Activated CD4-positive, alpha-beta memory T cell treated with anti-CD3 and anti-CD28 coated beads for 36 hours (primary cell): ENCODE measurements around the gene LINGO3. TPM values are rescaled to one million over a fixed set of nuclear protein-coding genes. Genes with fewer than 3 reads are reported as not detected.
A peak's percentile ranks its signal among the peaks of the same experiment; 100 is the strongest.

Source experiments
- CTCF ChIA-PET: fragments of 350-600 bp; sonication (Branson Sonifier 250); formaldehyde crosslinking; loops from one replicate; lab custom pipeline; 2021; ENCODE audit warnings: antibody characterized with exemption, inconsistent platforms; lab: Charles Lee
- POLR2A ChIA-PET: fragments of 350-600 bp; sonication (Branson Sonifier 250); formaldehyde crosslinking; loops from one replicate; lab custom pipeline; 2021; ENCODE audit warnings: antibody characterized with exemption; lab: Charles Lee
- DNase-seq: peaks from one replicate; pipeline ENCODE4 v3.0.0-alpha.2; 2020
- H3K27ac Mint-ChIP-seq: one replicate; pipeline ENCODE4 v1.8.0; 2021; ENCODE audit warnings: mixed read lengths
- H3K27me3 Mint-ChIP-seq: one replicate; pipeline ENCODE4 v1.8.0; 2021; ENCODE audit warnings: mixed read lengths
- H3K36me3 Mint-ChIP-seq: one replicate; pipeline ENCODE4 v1.8.0; 2021; ENCODE audit warnings: mixed read lengths
- H3K4me1 Mint-ChIP-seq: one replicate; pipeline ENCODE4 v1.8.0; 2021; ENCODE audit warnings: low read depth, mixed read lengths
- H3K4me3 Mint-ChIP-seq: one replicate; pipeline ENCODE4 v1.8.0; 2021; ENCODE audit warnings: mild to moderate bottlenecking, mixed read lengths
- H3K9me3 Mint-ChIP-seq: one replicate; pipeline ENCODE4 v1.8.0; 2021; ENCODE audit warnings: mixed read lengths
- intact Hi-C: fragments of 100-400 bp; cut with micrococcal nuclease; formaldehyde crosslinking; loops from one replicate; pipeline ENCODE4 v1.15.1; 2023
- total RNA-seq, 2 experiments: library from RNA; stranded (reverse); gene quantifications; one replicate each; pipeline ENCODE4 v1.2.3, GENCODE V29; 2021

Gene LINGO3
- total RNA-seq, 2 experiments from 2014 or later, result 0.10 TPM; not detected in 1

DNA sequence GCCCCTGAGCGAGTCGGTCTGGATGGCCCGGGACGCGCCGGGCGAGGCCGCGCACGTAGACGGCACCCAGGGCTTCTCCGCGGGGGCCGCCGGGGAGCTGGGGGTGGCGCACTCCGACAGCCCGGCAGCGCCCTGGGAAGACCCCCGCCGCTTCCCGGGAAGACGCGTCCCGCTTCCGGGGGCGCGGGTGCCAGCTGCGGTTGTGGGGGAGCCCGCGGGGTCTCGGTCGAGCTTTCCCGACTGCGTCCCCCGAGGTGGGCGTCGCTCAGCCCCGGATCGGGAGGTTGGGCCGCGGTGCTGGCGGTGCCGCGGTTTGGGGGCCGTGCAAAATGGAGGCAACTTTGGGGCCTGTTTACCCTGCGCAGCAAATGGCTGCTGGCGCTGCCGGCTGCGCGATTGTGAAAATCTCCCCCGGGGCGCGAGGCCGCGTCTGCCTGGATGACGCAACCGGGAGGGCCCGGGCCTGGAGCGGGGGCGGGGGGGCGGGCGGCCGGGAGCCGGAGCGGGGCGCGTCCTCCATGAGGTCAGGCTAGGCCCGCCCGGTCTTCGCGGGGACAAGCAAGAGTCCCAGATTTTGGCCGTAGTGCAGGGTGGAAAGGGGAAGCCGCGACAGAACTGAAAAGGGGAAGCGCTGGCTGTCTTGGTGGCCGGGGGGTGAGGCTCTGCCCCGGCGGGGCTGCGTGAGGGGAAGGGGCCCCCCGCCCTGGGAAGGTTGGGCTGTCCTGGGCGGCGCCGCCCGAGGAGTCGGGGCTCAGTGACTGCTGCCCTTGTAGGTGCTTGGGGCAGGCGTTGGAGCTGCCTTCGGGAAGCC is 37.3 kb downstream of the LINGO3 start:
- Mint-ChIP-seq H3K27ac (peak overlapping the region; percentile 88), H3K4me3 (peak overlapping the region; percentile 89)

DNA sequence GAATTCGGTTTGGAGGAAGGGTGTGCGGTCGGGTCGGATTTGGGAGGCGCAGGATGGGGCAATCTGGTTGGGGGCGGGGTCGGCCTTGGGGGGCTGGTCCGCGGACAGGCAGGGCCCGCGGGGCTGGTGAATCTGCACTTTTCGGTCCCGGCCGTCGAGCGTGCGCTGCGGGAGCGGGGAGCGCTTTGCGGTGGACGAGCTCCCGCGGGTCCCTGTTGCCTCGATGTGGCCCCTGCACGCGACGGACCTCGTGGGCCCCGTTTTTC is 37.9 kb downstream of the LINGO3 start:
- intact Hi-C loops, result loop anchor here (5.0 to 10.0 kb wide), 2 partner anchors 122 to 235 kb away; no protein-coding TSS in a partner anchor

More for the DNA sequence above, 37.3 kb downstream of the LINGO3 start:
- H3K4me1 Mint-ChIP-seq, result peaks cover 39% of the 10 kb centered on the region
- peaks cover 37% of the 10 kb centered on the region for H3K36me3 Mint-ChIP-seq
- peak; percentile 86 for DNase-seq
- CTCF ChIA-PET, result interaction anchor here (0.7 to 4.6 kb wide), 6 partner anchors 8 to 185 kb away, joined by 3 to 33 read pairs (median 3); no protein-coding TSS in a partner anchor
- no peaks in the 10 kb centered on the region for H3K9me3 Mint-ChIP-seq
- POLR2A ChIA-PET, result interaction anchor here (0.7 to 2.5 kb wide), 14 partner anchors 9 to 208 kb away, joined by 3 to 11 read pairs (median 5); partner anchors contain the start of genes DOT1L, LSM7, PLEKHJ1 and SPPL2B
- intact Hi-C loops, result loop anchor here (5.0 to 10.0 kb wide), 2 partner anchors 122 to 236 kb away; no protein-coding TSS in a partner anchor
- H3K27me3 Mint-ChIP-seq, result no peaks in the 10 kb centered on the region

GRCh38 chr19:2269244-2270156 is 38.5 kb downstream of the LINGO3 start:
- Mint-ChIP-seq H3K4me1 (peaks cover 35% of the 10 kb centered on the region), H3K36me3 (peaks cover 37% of the 10 kb centered on the region), H3K27ac (peak overlapping the region; percentile 88), H3K27me3 (no peaks in the 10 kb centered on the region), H3K4me3 (peak overlapping the region; percentile 89), H3K9me3 (no peaks in the 10 kb centered on the region)
- peak; percentile 99 for DNase-seq
- ChIA-PET CTCF (interaction anchor here (1.0 kb wide), 1 partner anchor 8 kb away, joined by 3 read pairs; no protein-coding TSS in a partner anchor), POLR2A (interaction anchor here (0.7 to 2.5 kb wide), 10 partner anchors 8 to 207 kb away, joined by 4 to 11 read pairs (median 5); partner anchors contain the start of genes LSM7 and SPPL2B)
- intact Hi-C loops, result loop anchor here (1.0 to 10.0 kb wide), 4 partner anchors 15 to 235 kb away; partner anchors contain the start of genes PLEKHJ1 and SF3A2

More for the DNA sequence above, 37.9 kb downstream of the LINGO3 start:
- CTCF ChIA-PET, result interaction anchor here (0.7 to 1.8 kb wide), 3 partner anchors 8 to 184 kb away, joined by 3 to 6 read pairs (median 3); no protein-coding TSS in a partner anchor
- Mint-ChIP-seq H3K27ac (peak overlapping the region; percentile 88), H3K4me1 (peaks cover 38% of the 10 kb centered on the region), H3K9me3 (no peaks in the 10 kb centered on the region), H3K36me3 (peaks cover 37% of the 10 kb centered on the region), H3K27me3 (no peaks in the 10 kb centered on the region), H3K4me3 (peak overlapping the region; percentile 89)
- POLR2A ChIA-PET, result interaction anchor here (0.7 to 2.5 kb wide), 10 partner anchors 9 to 206 kb away, joined by 3 to 11 read pairs (median 5); partner anchors contain the start of genes LSM7 and SPPL2B
- DNase-seq, result peak; percentile 48

- H3K9me3 Mint-ChIP-seq, result no peaks in the 10 kb centered on the region
- peak overlapping the region; percentile 77 for H3K27ac Mint-ChIP-seq
- peaks cover 31% of the 10 kb centered on the region for H3K36me3 Mint-ChIP-seq
- intact Hi-C loops, result loop anchor here (1.0 to 2.0 kb wide), 2 partner anchors 14 to 33 kb away; partner anchors contain the start of genes PLEKHJ1 and SF3A2
- peak overlapping the region; percentile 89 for H3K4me3 Mint-ChIP-seq
- ChIA-PET CTCF (no interaction called here), POLR2A (no interaction called here)
- H3K27me3 Mint-ChIP-seq, result no peaks in the 10 kb centered on the region
- H3K4me1 Mint-ChIP-seq, result peaks cover 28% of the 10 kb centered on the region
- no peak for DNase-seq
Observed at GRCh38 chr19:2268861-2269243, 39.1 kb downstream of the LINGO3 start.

DNA sequence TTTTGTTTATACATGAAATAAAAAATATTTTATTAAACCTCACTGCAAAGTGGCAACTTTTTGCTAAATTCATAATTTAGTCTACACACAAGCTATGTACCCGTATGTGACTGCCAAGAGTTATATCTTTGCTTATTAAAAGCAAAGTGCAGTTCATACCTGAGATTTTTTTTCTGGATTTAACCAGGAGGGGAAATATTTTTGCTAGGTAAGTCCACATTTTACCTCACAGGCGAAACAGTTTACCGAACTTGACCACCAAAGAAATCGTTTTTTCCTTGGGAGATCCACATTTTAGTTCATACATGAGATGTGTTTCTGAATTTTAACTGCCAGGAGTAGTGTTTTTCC is 39.5 kb downstream of the LINGO3 start:
- CTCF ChIA-PET, result no interaction called here
- intact Hi-C loops, result loop anchor here (2.0 kb wide), 1 partner anchor 14 kb away; no protein-coding TSS in a partner anchor
- Mint-ChIP-seq H3K27ac (peak overlapping the region; percentile 77), H3K4me1 (peaks cover 24% of the 10 kb centered on the region), H3K9me3 (no peaks in the 10 kb centered on the region), H3K27me3 (no peaks in the 10 kb centered on the region), H3K36me3 (peaks cover 27% of the 10 kb centered on the region), H3K4me3 (peak overlapping the region; percentile 89)
- POLR2A ChIA-PET, result no interaction called here
- no peak for DNase-seq

DNA sequence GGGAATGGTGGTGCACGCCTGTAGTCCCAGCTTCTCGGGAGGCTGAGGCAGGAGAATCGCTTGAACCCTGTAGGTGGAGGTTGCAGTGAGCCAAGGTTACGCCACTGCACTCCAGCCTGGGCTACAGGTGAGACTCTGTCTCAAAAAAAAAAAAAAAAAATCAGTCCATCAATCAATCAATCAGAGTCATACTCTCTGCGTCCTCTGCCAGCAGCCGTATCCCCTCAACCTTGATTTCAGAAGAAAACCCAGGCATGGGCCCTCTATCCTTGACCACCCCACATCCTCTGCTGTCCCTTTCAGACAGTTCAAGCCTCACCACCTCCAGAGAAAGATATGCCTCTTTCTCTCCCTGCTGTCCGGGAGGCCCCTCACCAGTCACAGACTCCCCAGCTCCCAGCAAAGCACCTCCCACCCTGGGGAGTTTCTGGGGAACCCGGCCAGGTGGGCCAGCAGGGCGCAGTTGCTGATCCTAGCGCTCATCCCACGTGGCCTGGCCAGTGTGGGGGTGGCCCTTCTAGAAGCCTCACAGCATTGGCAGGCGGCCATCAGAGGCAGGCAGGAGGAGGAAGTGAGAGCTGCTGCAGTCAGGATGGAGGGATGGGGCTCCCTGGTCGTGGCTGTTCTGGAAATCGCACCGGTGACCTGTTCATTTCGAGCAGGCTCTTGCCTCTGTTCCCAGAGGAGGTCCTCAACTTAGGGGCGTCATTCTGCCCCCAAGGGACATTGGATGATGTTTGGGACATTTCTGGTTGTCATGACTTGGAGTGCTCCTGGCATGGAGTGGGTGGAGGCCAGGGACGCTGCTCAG is 41.6 kb downstream of the LINGO3 start:
- ChIA-PET POLR2A (interaction anchor here (0.6 kb wide), 1 partner anchor 11 kb away, joined by 3 read pairs; no protein-coding TSS in a partner anchor), CTCF (interaction anchor here (0.7 kb wide), 1 partner anchor 343 kb away, joined by 3 read pairs; no protein-coding TSS in a partner anchor)
- peak overlapping the region; percentile 33 for H3K27ac Mint-ChIP-seq
- DNase-seq, result peak; percentile 63
- no peak overlapping the region for H3K4me3 Mint-ChIP-seq
- no peaks in the 10 kb centered on the region for H3K9me3 Mint-ChIP-seq
- no peaks in the 10 kb centered on the region for H3K27me3 Mint-ChIP-seq
- peaks cover 15% of the 10 kb centered on the region for H3K36me3 Mint-ChIP-seq
- intact Hi-C loops, result no loop called here
- H3K4me1 Mint-ChIP-seq, result peaks cover 16% of the 10 kb centered on the region

DNA sequence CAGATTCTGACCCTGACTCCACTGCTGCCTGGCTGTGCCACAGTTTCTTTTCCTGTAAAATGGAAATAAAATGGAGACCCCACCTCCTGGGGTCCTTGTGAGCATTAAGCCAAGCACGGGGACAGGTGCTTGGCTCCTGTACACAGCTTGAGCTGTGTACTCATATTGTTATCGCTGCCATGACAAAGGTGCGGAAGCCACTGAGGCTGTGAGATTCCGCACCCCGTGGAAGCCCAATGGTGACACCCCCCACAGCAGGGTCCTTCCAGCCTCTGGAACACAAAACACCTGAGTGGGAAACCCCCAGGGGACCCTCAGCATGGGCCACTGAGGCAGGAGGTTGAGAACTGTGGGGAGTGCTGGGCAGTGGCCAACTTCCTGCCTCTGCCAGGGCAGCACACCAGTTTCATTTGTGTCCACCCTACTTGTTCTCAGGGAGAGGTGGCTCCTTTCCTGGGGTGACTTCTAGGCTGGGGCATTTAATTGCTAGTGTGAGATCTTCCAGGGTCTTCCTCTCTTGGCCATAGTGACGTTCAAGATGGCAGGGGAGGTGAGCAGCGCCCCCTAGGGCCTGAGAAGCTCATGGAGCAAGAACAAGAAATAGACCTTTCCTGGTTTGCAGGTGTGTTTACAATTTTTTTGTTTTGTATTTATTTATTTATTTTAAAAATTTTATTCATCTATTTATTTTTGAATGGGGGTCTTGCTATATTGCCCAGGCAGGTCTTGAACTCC is 46.3 kb downstream of the LINGO3 start:
- H3K9me3 Mint-ChIP-seq, result no peaks in the 10 kb centered on the region
- no peak overlapping the region for H3K4me3 Mint-ChIP-seq
- H3K36me3 Mint-ChIP-seq, result no peaks in the 10 kb centered on the region
- POLR2A ChIA-PET, result interaction anchor here (0.6 to 2.4 kb wide), 2 partner anchors 9 to 22 kb away, joined by 4 to 11 read pairs; no protein-coding TSS in a partner anchor
- H3K27me3 Mint-ChIP-seq, result no peaks in the 10 kb centered on the region
- intact Hi-C loops, result no loop called here
- H3K27ac Mint-ChIP-seq, result no peak overlapping the region
- DNase-seq, result peak; percentile 82
- CTCF ChIA-PET, result interaction anchor here (0.6 to 6.7 kb wide), 24 partner anchors 8 to 359 kb away, joined by 3 to 58 read pairs (median 3); partner anchors contain the start of genes AMH, AP3D1 and PLEKHJ1
- H3K4me1 Mint-ChIP-seq, result peaks cover 31% of the 10 kb centered on the region

DNA sequence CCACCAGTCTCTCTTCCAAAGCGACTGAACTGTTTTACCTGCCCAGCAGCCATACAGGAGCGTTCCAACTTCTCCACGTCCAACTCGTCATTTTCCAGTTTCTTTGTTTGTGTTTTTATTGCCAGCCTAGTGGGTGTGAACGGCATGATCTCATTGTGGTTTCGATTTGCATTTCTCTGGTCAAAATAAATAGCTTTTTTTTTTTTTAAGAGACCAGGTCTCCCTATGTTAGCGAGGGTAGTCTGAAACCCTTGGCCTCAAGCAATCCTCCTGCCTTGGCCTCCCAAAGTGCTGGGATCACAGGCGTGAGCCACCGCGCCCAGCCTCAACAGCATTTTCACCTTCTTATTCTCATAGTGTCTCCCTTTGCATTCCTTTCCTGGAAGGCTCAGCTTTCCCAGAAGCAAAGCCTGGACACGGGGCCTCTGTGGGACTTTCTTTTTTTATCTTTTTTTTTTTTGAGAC is 47.6 kb downstream of the LINGO3 start:
- H3K4me1 Mint-ChIP-seq, result peaks cover 25% of the 10 kb centered on the region
- peak overlapping the region; percentile 58 for H3K27ac Mint-ChIP-seq
- ChIA-PET POLR2A (interaction anchor here (0.6 to 2.4 kb wide), 7 partner anchors 8 to 218 kb away, joined by 3 to 11 read pairs (median 3); partner anchors contain the start of gene PLEKHJ1), CTCF (interaction anchor here (0.7 to 6.7 kb wide), 11 partner anchors 9 to 351 kb away, joined by 3 to 58 read pairs (median 6); partner anchors contain the start of genes AMH and AP3D1)
- no peaks in the 10 kb centered on the region for H3K27me3 Mint-ChIP-seq
- intact Hi-C loops, result no loop called here
- no peak for DNase-seq
- no peaks in the 10 kb centered on the region for H3K36me3 Mint-ChIP-seq
- H3K9me3 Mint-ChIP-seq, result no peaks in the 10 kb centered on the region
- no peak overlapping the region for H3K4me3 Mint-ChIP-seq

GRCh38 chr19:2259336-2259735 is 48.6 kb downstream of the LINGO3 start:
- H3K4me3 Mint-ChIP-seq, result no peak overlapping the region

More at GRCh38 chr19:2259336-2259735, 48.6 kb downstream of the LINGO3 start:
- intact Hi-C loops, result no loop called here
- peak overlapping the region; percentile 29 for H3K27ac Mint-ChIP-seq
- DNase-seq, result no peak
- no peaks in the 10 kb centered on the region for H3K36me3 Mint-ChIP-seq
- H3K27me3 Mint-ChIP-seq, result no peaks in the 10 kb centered on the region
- CTCF ChIA-PET, result interaction anchor here (1.0 to 6.7 kb wide), 5 partner anchors 8 to 103 kb away, joined by 3 to 58 read pairs (median 4); partner anchors contain the start of gene LSM7
- peaks cover 25% of the 10 kb centered on the region for H3K4me1 Mint-ChIP-seq
- POLR2A ChIA-PET, result interaction anchor here (0.7 to 2.3 kb wide), 3 partner anchors 11 to 24 kb away, joined by 3 to 11 read pairs (median 4); partner anchors contain the start of gene PLEKHJ1
- H3K9me3 Mint-ChIP-seq, result no peaks in the 10 kb centered on the region
